ENCODE measurements around the gene CFD. TPM values are rescaled to one million over a fixed set of nuclear protein-coding genes. Genes with fewer than 3 reads are reported as not detected.

Gene CFD
- total RNA-seq, 1 donor from 2014 or later: not detected

GRCh38 chr19:854549-854948 is 4.9 kb upstream of the CFD start:
- DNase-seq (ENCODE audit: low spot score): no peak
- H3K27ac Mint-ChIP-seq: no peak overlapping the region
- H3K79me2 ChIP-seq (ENCODE audit: low read depth): no peaks in the 10 kb centered on the region
- H4K20me1 ChIP-seq (ENCODE audit: low read depth): no peaks in the 10 kb centered on the region
- H3K36me3 Mint-ChIP-seq: no peaks in the 10 kb centered on the region
- peaks cover 25% of the 10 kb centered on the region for H3K27me3 Mint-ChIP-seq (ENCODE audit: insufficient read depth, low read depth)
- H3K27me3 ChIP-seq: peaks cover 20% of the 10 kb centered on the region
- H3K36me3 ChIP-seq: no peaks in the 10 kb centered on the region
- no peaks in the 10 kb centered on the region for H3K4me1 Mint-ChIP-seq
- TF ChIP-seq EZH2phosphoT487 (IDR thresholded peaks at IDR 0.05) (no peak), EZH2 (IDR thresholded peaks at IDR 0.05) (no peak)
- TF ChIP-seq, protein P1, sequence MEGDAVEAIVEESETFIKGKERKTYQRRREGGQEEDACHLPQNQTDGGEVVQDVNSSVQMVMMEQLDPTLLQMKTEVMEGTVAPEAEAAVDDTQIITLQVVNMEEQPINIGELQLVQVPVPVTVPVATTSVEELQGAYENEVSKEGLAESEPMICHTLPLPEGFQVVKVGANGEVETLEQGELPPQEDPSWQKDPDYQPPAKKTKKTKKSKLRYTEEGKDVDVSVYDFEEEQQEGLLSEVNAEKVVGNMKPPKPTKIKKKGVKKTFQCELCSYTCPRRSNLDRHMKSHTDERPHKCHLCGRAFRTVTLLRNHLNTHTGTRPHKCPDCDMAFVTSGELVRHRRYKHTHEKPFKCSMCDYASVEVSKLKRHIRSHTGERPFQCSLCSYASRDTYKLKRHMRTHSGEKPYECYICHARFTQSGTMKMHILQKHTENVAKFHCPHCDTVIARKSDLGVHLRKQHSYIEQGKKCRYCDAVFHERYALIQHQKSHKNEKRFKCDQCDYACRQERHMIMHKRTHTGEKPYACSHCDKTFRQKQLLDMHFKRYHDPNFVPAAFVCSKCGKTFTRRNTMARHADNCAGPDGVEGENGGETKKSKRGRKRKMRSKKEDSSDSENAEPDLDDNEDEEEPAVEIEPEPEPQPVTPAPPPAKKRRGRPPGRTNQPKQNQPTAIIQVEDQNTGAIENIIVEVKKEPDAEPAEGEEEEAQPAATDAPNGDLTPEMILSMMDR (IDR thresholded peaks at IDR 0.05): no peak
- no peaks in the 10 kb centered on the region for H3K4me1 ChIP-seq
- H3K4me3 Mint-ChIP-seq: no peak overlapping the region
- H3K9me3 Mint-ChIP-seq: no peaks in the 10 kb centered on the region
- no peak overlapping the region for H3K4me2 ChIP-seq
- H3K4me3 ChIP-seq: no peak overlapping the region
- H2AFZ ChIP-seq (replicated peaks): no peak overlapping the region
- H3K27ac ChIP-seq: no peak overlapping the region
- H3K9ac ChIP-seq: no peak overlapping the region
- peaks cover 15% of the 10 kb centered on the region for H3F3A ChIP-seq (ENCODE audit: low read depth)
- H3K9me3 ChIP-seq (ENCODE audit: low read depth): no peaks in the 10 kb centered on the region

DNA sequence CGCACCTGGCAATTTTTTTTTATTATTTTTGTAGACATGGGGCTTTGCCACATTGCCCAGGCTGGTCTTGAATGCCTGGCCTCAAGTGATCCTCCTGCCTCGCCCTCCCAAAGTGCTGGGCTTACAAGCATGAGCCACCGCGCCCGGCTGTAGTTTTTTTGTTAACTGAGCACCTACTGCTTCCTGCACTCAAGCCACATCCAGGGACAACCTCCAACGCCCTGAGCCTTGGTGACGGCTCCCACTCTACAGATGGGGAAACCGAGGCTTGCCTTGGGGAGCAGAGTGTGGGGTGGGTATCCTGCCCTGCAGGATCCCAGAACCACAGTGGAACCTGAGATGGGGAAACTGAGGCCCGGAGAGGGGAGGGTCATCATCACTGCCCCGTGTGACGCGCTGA is 4.3 kb upstream of the CFD start:
- H3K4me3 ChIP-seq: no peak overlapping the region
- H3K79me2 ChIP-seq (ENCODE audit: low read depth): no peaks in the 10 kb centered on the region
- H2AFZ ChIP-seq (replicated peaks): no peak overlapping the region
- Mint-ChIP-seq H3K36me3 (no peaks in the 10 kb centered on the region), H3K4me3 (no peak overlapping the region), H3K27me3 (ENCODE audit: insufficient read depth, low read depth) (peaks cover 25% of the 10 kb centered on the region), H3K9me3 (no peaks in the 10 kb centered on the region), H3K27ac (no peak overlapping the region), H3K4me1 (no peaks in the 10 kb centered on the region)
- no peaks in the 10 kb centered on the region for H3K4me1 ChIP-seq
- DNase-seq (ENCODE audit: low spot score): no peak
- TF ChIP-seq EZH2 (IDR thresholded peaks at IDR 0.05) (no peak), EZH2phosphoT487 (IDR thresholded peaks at IDR 0.05) (no peak)
- TF ChIP-seq, protein P1 (IDR thresholded peaks at IDR 0.05): no peak
- no peaks in the 10 kb centered on the region for H3K36me3 ChIP-seq
- no peak overlapping the region for H3K9ac ChIP-seq
- no peaks in the 10 kb centered on the region for H4K20me1 ChIP-seq (ENCODE audit: low read depth)
- no peak overlapping the region for H3K4me2 ChIP-seq
- peaks cover 26% of the 10 kb centered on the region for H3K27me3 ChIP-seq
- peaks cover 12% of the 10 kb centered on the region for H3F3A ChIP-seq (ENCODE audit: low read depth)
- no peak overlapping the region for H3K27ac ChIP-seq
- H3K9me3 ChIP-seq (ENCODE audit: low read depth): no peaks in the 10 kb centered on the region

DNA sequence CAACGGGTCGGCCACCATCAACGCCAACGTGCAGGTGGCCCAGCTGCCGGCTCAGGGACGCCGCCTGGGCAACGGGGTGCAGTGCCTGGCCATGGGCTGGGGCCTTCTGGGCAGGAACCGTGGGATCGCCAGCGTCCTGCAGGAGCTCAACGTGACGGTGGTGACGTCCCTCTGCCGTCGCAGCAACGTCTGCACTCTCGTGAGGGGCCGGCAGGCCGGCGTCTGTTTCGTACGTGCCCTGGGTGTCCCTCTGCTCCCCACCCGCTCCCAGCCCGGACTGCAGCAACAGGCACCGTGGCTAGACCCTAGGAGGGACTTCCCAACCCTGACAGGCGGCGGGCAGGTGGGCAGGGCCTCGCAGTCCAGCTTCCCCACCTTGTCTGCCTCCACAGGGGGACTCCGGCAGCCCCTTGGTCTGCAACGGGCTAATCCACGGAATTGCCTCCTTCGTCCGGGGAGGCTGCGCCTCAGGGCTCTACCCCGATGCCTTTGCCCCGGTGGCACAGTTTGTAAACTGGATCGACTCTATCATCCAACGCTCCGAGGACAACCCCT is 3.8 kb upstream of the CFD start:
- no peaks in the 10 kb centered on the region for H3K4me1 ChIP-seq
- H3K27me3 ChIP-seq: peaks cover 31% of the 10 kb centered on the region
- H4K20me1 ChIP-seq (ENCODE audit: low read depth): no peaks in the 10 kb centered on the region
- Mint-ChIP-seq H3K27ac (no peak overlapping the region), H3K36me3 (no peaks in the 10 kb centered on the region), H3K4me1 (no peaks in the 10 kb centered on the region), H3K9me3 (no peaks in the 10 kb centered on the region), H3K27me3 (ENCODE audit: insufficient read depth, low read depth) (peaks cover 21% of the 10 kb centered on the region), H3K4me3 (no peak overlapping the region)
- H3K27ac ChIP-seq: no peak overlapping the region
- no peak for DNase-seq (ENCODE audit: low spot score)
- no peak overlapping the region for H2AFZ ChIP-seq (replicated peaks)
- no peak overlapping the region for H3K4me3 ChIP-seq
- peaks cover 6% of the 10 kb centered on the region for H3F3A ChIP-seq (ENCODE audit: low read depth)
- H3K4me2 ChIP-seq: no peak overlapping the region
- no peak overlapping the region for H3K9ac ChIP-seq
- H3K36me3 ChIP-seq: no peaks in the 10 kb centered on the region
- TF ChIP-seq EZH2 (IDR thresholded peaks at IDR 0.05) (no peak), EZH2phosphoT487 (IDR thresholded peaks at IDR 0.05) (no peak)
- TF ChIP-seq, protein P1 (IDR thresholded peaks at IDR 0.05): no peak
- no peaks in the 10 kb centered on the region for H3K79me2 ChIP-seq (ENCODE audit: low read depth)
- no peaks in the 10 kb centered on the region for H3K9me3 ChIP-seq (ENCODE audit: low read depth)
